ENCODE data around the gene ARHGAP22.
A peak's percentile ranks its signal among the peaks of the same experiment; 100 is the strongest.

Gene ARHGAP22

GRCh38 chr10:48490946-48491345 lies 113.9 kb downstream of the ARHGAP22 start:
- DNase-seq (ENCODE audit: insufficient read length, low spot score): no peak
- TF ChIP-seq, protein P1, sequence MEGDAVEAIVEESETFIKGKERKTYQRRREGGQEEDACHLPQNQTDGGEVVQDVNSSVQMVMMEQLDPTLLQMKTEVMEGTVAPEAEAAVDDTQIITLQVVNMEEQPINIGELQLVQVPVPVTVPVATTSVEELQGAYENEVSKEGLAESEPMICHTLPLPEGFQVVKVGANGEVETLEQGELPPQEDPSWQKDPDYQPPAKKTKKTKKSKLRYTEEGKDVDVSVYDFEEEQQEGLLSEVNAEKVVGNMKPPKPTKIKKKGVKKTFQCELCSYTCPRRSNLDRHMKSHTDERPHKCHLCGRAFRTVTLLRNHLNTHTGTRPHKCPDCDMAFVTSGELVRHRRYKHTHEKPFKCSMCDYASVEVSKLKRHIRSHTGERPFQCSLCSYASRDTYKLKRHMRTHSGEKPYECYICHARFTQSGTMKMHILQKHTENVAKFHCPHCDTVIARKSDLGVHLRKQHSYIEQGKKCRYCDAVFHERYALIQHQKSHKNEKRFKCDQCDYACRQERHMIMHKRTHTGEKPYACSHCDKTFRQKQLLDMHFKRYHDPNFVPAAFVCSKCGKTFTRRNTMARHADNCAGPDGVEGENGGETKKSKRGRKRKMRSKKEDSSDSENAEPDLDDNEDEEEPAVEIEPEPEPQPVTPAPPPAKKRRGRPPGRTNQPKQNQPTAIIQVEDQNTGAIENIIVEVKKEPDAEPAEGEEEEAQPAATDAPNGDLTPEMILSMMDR (IDR thresholded peaks at IDR 0.05; ENCODE audit: insufficient read depth, missing control alignments): no peak

DNA sequence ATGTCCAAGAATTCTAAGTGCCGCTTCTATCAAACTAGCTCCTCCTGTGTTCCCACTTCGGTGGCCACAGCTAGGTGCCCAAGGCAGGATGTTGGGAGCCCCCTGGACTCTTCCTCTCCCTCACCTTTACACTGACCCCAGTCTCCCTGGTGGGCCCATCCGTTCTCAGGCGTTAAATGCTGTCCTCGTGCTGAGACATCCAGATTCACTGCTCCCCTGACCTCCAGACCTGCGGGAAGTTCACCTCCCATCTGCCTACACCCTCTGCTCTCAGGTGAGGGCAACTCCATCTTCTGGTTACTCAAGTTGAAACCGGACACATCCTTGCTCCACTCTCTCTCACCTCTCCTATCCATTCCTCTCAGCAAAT lies 114.3 kb downstream of the ARHGAP22 start:
- DNase-seq (ENCODE audit: insufficient read length, low spot score) (no peak), FAIRE-seq (no peak)
- TF ChIP-seq, protein P1 (IDR thresholded peaks at IDR 0.05; ENCODE audit: insufficient read depth, missing control alignments): no peak

More at GRCh38 chr10:48490946-48491345, 113.9 kb downstream of the ARHGAP22 start:
- FAIRE-seq: no peak

DNA sequence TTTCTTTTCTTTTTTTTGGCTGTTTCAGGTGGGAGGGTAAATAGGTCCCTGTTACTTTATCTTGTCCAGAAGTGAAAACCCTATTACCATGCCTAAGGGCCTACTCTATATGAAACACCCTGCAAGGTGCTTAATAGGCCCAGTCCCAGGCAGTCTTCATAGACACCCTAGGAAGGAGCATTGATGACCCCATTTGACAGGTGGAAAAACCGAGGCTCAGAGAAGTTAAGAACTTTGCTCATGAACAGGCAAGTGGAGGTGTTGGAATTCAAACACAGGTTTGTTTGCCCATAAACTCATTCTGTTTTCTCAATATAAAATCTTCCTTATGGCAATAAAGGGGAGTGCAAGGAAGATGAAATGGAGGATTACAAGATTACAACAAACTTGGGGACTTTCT lies 115.8 kb downstream of the ARHGAP22 start:
- TF ChIP-seq, protein P1 (IDR thresholded peaks at IDR 0.05; ENCODE audit: insufficient read depth, missing control alignments): no peak
- no peak for FAIRE-seq
- DNase-seq (ENCODE audit: insufficient read length, low spot score): no peak

DNA sequence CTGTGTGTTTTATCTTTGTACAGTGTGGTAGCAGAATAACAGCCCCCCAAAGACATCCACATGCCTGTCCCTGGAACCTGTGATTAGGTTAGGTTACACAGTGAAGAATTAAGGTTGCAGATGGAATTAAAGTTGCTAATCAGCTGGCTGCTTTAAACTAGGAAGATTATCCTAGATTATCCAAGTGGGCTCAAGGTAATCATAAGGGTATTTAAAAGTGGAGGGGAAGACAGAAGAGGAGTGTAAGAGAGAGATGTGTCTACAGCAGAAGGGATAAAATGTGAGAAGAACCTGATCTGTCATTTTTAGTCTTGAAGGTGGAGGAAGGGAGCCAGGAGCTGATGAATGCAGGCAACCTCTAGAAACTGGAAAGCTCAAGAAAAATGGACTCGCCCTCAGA lies 117.6 kb downstream of the ARHGAP22 start:
- peak; percentile 93 for FAIRE-seq
- peak; percentile 51 for DNase-seq (ENCODE audit: insufficient read length, low spot score)
- TF ChIP-seq, protein P1 (IDR thresholded peaks at IDR 0.05; ENCODE audit: insufficient read depth, missing control alignments): no peak

GRCh38 chr10:48485711-48486110 lies 119.2 kb downstream of the ARHGAP22 start:
- DNase-seq (ENCODE audit: insufficient read length, low spot score) (no peak), FAIRE-seq (no peak)
- TF ChIP-seq, protein P1 (IDR thresholded peaks at IDR 0.05; ENCODE audit: insufficient read depth, missing control alignments): no peak

GRCh38 chr10:48484911-48485310 lies 120.0 kb downstream of the ARHGAP22 start:
- TF ChIP-seq, protein P1 (IDR thresholded peaks at IDR 0.05; ENCODE audit: insufficient read depth, missing control alignments): no peak
- no peak for FAIRE-seq

GRCh38 chr10:48482207-48482606 lies 122.7 kb downstream of the ARHGAP22 start:
- DNase-seq (ENCODE audit: insufficient read length, low spot score) (no peak), FAIRE-seq (no peak)
- TF ChIP-seq, protein P1 (IDR thresholded peaks at IDR 0.05; ENCODE audit: insufficient read depth, missing control alignments): no peak

More at GRCh38 chr10:48484911-48485310, 120.0 kb downstream of the ARHGAP22 start:
- no peak for DNase-seq (ENCODE audit: insufficient read length, low spot score)

Measured in D721Med (cell line).